Measurements from ENCODE around the gene TBCE. TPM values are rescaled to one million over a fixed set of nuclear protein-coding genes. Genes with fewer than 3 reads are reported as not detected.

The TBCE gene
- total RNA-seq, 1 donor: 25.5 TPM

GRCh38 chr1:235326719-235327558 lies 40.3 kb upstream of the TBCE start:
- peak overlapping the region; percentile 86 for H3K4me3 ChIP-seq (ENCODE audit: low read depth, low read length)
- TF ChIP-seq CTCF (IDR thresholded peaks at IDR 0.05; ENCODE audit: insufficient read depth, low read length): no peak
- DNase-seq (ENCODE audit: low read depth): no peak

GRCh38 chr1:235327559-235328270 lies 39.5 kb upstream of the TBCE start, which contains the start of gene ARID4B:
Gene ARID4B (minus strand): TSS chr1:235328179. CDS start chr1:235326919, 1,260 bp downstream.
- TF ChIP-seq CTCF (IDR thresholded peaks at IDR 0.05; ENCODE audit: insufficient read depth, low read length): no peak
- no peak for DNase-seq (ENCODE audit: low read depth)
- peak within 1 kb of the TSS; percentile 91 for H3K4me3 ChIP-seq (ENCODE audit: low read depth, low read length)

GRCh38 chr1:235328271-235329138 lies 38.7 kb upstream of the TBCE start, which contains the start of gene GGPS1:
Gene GGPS1 (plus strand): TSS chr1:235328570. CDS start chr1:235335265, 6,695 bp downstream.
- TF ChIP-seq CTCF (IDR thresholded peaks at IDR 0.05; ENCODE audit: insufficient read depth, low read length): peak; percentile 26
- H3K4me3 ChIP-seq (ENCODE audit: low read depth, low read length): peak within 1 kb of the TSS; percentile 91
- peak; percentile 100 for DNase-seq (ENCODE audit: low read depth)

- no peak for DNase-seq (ENCODE audit: low read depth)
- peak overlapping the region; percentile 91 for H3K4me3 ChIP-seq (ENCODE audit: low read depth, low read length)
- TF ChIP-seq CTCF (IDR thresholded peaks at IDR 0.05; ENCODE audit: insufficient read depth, low read length): no peak
Observed at GRCh38 chr1:235329139-235329902, 37.9 kb upstream of the TBCE start.

- peak overlapping the region; percentile 0 for H3K4me3 ChIP-seq (ENCODE audit: low read depth, low read length)
- no peak for DNase-seq (ENCODE audit: low read depth)
Observed at GRCh38 chr1:235330918-235331285, 36.3 kb upstream of the TBCE start.

More at GRCh38 chr1:235330918-235331285, 36.3 kb upstream of the TBCE start:
- no peak for TF ChIP-seq CTCF (IDR thresholded peaks at IDR 0.05; ENCODE audit: insufficient read depth, low read length)

Measured in fibroblast of the aortic adventitia (primary cell).